RWPE2 (cell line): Measurements from ENCODE around the gene IL27RA.

Source experiments
- ATAC-seq: fragments of 200-7000 bp; cut with Tn5 transposase; 3 replicates; pipeline ENCODE4 v1.9.1; 2021; ENCODE audit warnings: low read depth
- DNase-seq: peaks from one replicate; pipeline ENCODE4 v3.0.0-alpha.2; 2020; ENCODE audit warnings: low spot score
- H3K27ac ChIP-seq: fragments of 450-650 bp; 2 replicates; pipeline ENCODE4 v1.5.1; 2017; ENCODE audit warnings: mild to moderate bottlenecking; ENCODE audit not compliant: poor library complexity, severe bottlenecking
- H3K27me3 ChIP-seq: fragments of 250-450 bp; sonication (Bioruptor Pico); 2 replicates; pipeline ENCODE4 v1.5.1; 2021; ENCODE audit warnings: mild to moderate bottlenecking, moderate library complexity; ENCODE audit not compliant: insufficient read depth, poor library complexity, severe bottlenecking
- H3K36me3 ChIP-seq: fragments of 250-450 bp; sonication (Bioruptor Pico); 2 replicates; pipeline ENCODE4 v1.5.1; 2020; ENCODE audit warnings: low read depth, mild to moderate bottlenecking, moderate library complexity
- H3K4me1 ChIP-seq: fragments of 250-450 bp; sonication (Bioruptor Pico); 2 replicates; pipeline ENCODE4 v1.5.1; 2021; ENCODE audit warnings: mild to moderate bottlenecking, moderate library complexity; ENCODE audit not compliant: insufficient read depth, poor library complexity, severe bottlenecking
- H3K4me3 ChIP-seq: fragments of 250-450 bp; sonication (Bioruptor Pico); 2 replicates; pipeline ENCODE4 v1.5.1; 2021; ENCODE audit warnings: mild to moderate bottlenecking, moderate library complexity; ENCODE audit not compliant: severe bottlenecking
- H3K9me3 ChIP-seq: fragments of 250-450 bp; sonication (Bioruptor Pico); 2 replicates; pipeline ENCODE4 v1.5.1; 2021; ENCODE audit warnings: mild to moderate bottlenecking, moderate library complexity; ENCODE audit not compliant: severe bottlenecking
- CTCF ChIP-seq: fragments of 450-650 bp; IDR thresholded peaks from one replicate; pipeline ENCODE4 v1.5.1; 2017; ENCODE audit warnings: mild to moderate bottlenecking, moderate library complexity; ENCODE audit not compliant: poor library complexity, severe bottlenecking

Gene IL27RA

GRCh38 chr19:14102756-14103155 is 71.2 kb downstream of the IL27RA start:
- ATAC-seq (no peak), DNase-seq (no peak)
- no peak for TF ChIP-seq CTCF
- Histone ChIP-seq H3K36me3 (peaks cover 28% of the 10 kb centered on the region), H3K9me3 (no peaks in the 10 kb centered on the region), H3K4me3 (no peak overlapping the region), H3K4me1 (no peaks in the 10 kb centered on the region), H3K27me3 (no peaks in the 10 kb centered on the region), H3K27ac (no peak overlapping the region)
